GM19328 (cell line): Measurements from ENCODE around the gene PRLR.

Experiments
- ATAC-seq: cut with Tn5 transposase; IDR thresholded peaks from one replicate; pipeline ENCODE4 v1.9.1; 2021; ENCODE audit warnings: mild to moderate bottlenecking, moderate library complexity; ENCODE audit not compliant: unreplicated experiment

Gene PRLR

GRCh38 chr5:35091704-35092103 lies 138.6 kb downstream of the PRLR start:
- no peak for ATAC-seq

GRCh38 chr5:35089334-35090314 lies 140.7 kb downstream of the PRLR start:
- peak; percentile 67 for ATAC-seq

GRCh38 chr5:35087991-35088390 lies 142.3 kb downstream of the PRLR start:
- no peak for ATAC-seq

- ATAC-seq, result no peak
Measured at GRCh38 chr5:35083150-35083549, 147.1 kb downstream of the PRLR start.

- no peak for ATAC-seq
Measured at GRCh38 chr5:35082530-35082929, 147.8 kb downstream of the PRLR start.

- ATAC-seq, result no peak
Measured at GRCh38 chr5:35081134-35081533, 149.2 kb downstream of the PRLR start.

- no peak for ATAC-seq
Measured at GRCh38 chr5:35073160-35073559, 157.1 kb downstream of the PRLR start.

GRCh38 chr5:35069188-35069587 lies 161.1 kb downstream of the PRLR start:
- no peak for ATAC-seq

GRCh38 chr5:35067985-35068384 lies 162.3 kb downstream of the PRLR start:
- ATAC-seq, result no peak

- peak; percentile 70 for ATAC-seq
Measured at GRCh38 chr5:35066260-35066795, 164.0 kb downstream of the PRLR start.

- ATAC-seq, result no peak
Measured at GRCh38 chr5:35063414-35063813, 166.9 kb downstream of the PRLR start.

GRCh38 chr5:35061211-35061770 lies 169.0 kb downstream of the PRLR start:
- no peak for ATAC-seq

- ATAC-seq, result no peak
Measured at GRCh38 chr5:35060236-35060635, 170.1 kb downstream of the PRLR start.

GRCh38 chr5:35059251-35059650 lies 171.0 kb downstream of the PRLR start:
- ATAC-seq, result no peak

GRCh38 chr5:35058374-35058788 lies 171.9 kb downstream of the PRLR start:
- ATAC-seq, result no peak

GRCh38 chr5:35056686-35057085 lies 173.6 kb downstream of the PRLR start:
- no peak for ATAC-seq

GRCh38 chr5:35052838-35053237 lies 177.4 kb downstream of the PRLR start:
- ATAC-seq, result no peak

- ATAC-seq, result no peak
Measured at GRCh38 chr5:35050541-35051126, 179.7 kb downstream of the PRLR start.

GRCh38 chr5:35048910-35049309 lies 181.4 kb downstream of the PRLR start:
- ATAC-seq, result no peak

GRCh38 chr5:35047785-35048404 lies 182.4 kb downstream of the PRLR start, which contains the start of gene AGXT2:
Gene AGXT2 (minus strand): TSS chr5:35047949. CDS start chr5:35047892, 57 bp downstream.
- ATAC-seq, result no peak

GRCh38 chr5:35046774-35047173 lies 183.5 kb downstream of the PRLR start:
- no peak for ATAC-seq
